GM18520 (cell line): ENCODE data around the gene TPK1.

Source experiments
- ATAC-seq: cut with Tn5 transposase; IDR thresholded peaks from one replicate; pipeline ENCODE4 v1.9.1; 2021; ENCODE audit not compliant: unreplicated experiment

TPK1 gene

GRCh38 chr7:144534655-144535395 lies 301.0 kb downstream of the TPK1 start:
- no peak for ATAC-seq

- no peak for ATAC-seq
These were observed 301.7 kb downstream of the TPK1 start for GRCh38 chr7:144534196-144534595.

GRCh38 chr7:144531181-144531580 lies 304.7 kb downstream of the TPK1 start:
- no peak for ATAC-seq

- peak; percentile 94 for ATAC-seq
These were observed 306.5 kb downstream of the TPK1 start for GRCh38 chr7:144529269-144529926.

- ATAC-seq = no peak
These were observed 307.3 kb downstream of the TPK1 start for GRCh38 chr7:144528536-144529045.

- ATAC-seq = no peak
These were observed 308.8 kb downstream of the TPK1 start for GRCh38 chr7:144527051-144527471.

- ATAC-seq = no peak
These were observed 309.9 kb downstream of the TPK1 start for GRCh38 chr7:144525956-144526355.

GRCh38 chr7:144524271-144524670 lies 311.6 kb downstream of the TPK1 start:
- ATAC-seq = no peak

GRCh38 chr7:144523621-144524020 lies 312.2 kb downstream of the TPK1 start:
- ATAC-seq = no peak

GRCh38 chr7:144519925-144520324 lies 315.9 kb downstream of the TPK1 start:
- ATAC-seq = no peak

- ATAC-seq = no peak
These were observed 317.5 kb downstream of the TPK1 start for GRCh38 chr7:144518360-144518759.

GRCh38 chr7:144517749-144518148 lies 318.1 kb downstream of the TPK1 start:
- ATAC-seq = no peak

- no peak for ATAC-seq
These were observed 318.9 kb downstream of the TPK1 start for GRCh38 chr7:144516729-144517525.

GRCh38 chr7:144513334-144513733 lies 322.5 kb downstream of the TPK1 start:
- ATAC-seq = no peak

- ATAC-seq = no peak
These were observed 325.2 kb downstream of the TPK1 start for GRCh38 chr7:144510621-144511020.

- peak; percentile 92 for ATAC-seq
These were observed 327.2 kb downstream of the TPK1 start for GRCh38 chr7:144508702-144509101.

- no peak for ATAC-seq
These were observed 332.6 kb downstream of the TPK1 start for GRCh38 chr7:144503215-144503614.

- no peak for ATAC-seq
These were observed 335.6 kb downstream of the TPK1 start for GRCh38 chr7:144500225-144500624.

- ATAC-seq = no peak
These were observed 338.6 kb downstream of the TPK1 start for GRCh38 chr7:144497282-144497681.

- no peak for ATAC-seq
These were observed 341.5 kb downstream of the TPK1 start for GRCh38 chr7:144494355-144494754.

- no peak for ATAC-seq
These were observed 346.3 kb downstream of the TPK1 start for GRCh38 chr7:144489504-144489903.

GRCh38 chr7:144488977-144489376 lies 346.9 kb downstream of the TPK1 start:
- no peak for ATAC-seq
